Measurements from ENCODE around the gene SIRPA. TPM values are rescaled to one million over a fixed set of nuclear protein-coding genes. Genes with fewer than 3 reads are reported as not detected.

SIRPA gene
- total and polyA plus RNA-seq, 2 donors (not counting 1 experiment from before 2014, with no cell fraction given): 25.1 to 26.6 TPM

DNA sequence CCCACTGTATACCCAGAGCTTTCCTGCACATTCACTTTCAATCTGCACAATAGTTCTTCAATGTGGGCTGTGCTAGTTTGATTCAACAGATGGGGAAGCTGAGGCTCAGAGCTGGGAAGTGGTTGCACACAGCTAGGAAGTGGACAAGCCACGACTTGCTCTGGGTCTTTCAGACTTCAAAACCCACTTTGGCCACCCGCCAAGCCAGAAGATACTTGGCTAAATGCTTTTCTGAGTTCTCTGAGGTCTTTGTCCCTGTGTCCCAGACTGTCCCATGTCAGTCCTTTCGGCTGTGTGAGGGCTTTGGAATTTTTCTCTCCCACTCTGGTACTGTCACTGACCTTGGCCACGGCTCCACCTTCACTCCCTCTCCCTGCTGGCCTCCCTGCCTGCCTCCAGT, 88.1 kb downstream of the SIRPA start:
- Histone ChIP-seq H3K27me3 (ENCODE audit: control insufficient read depth, insufficient read depth, low read length) (peaks cover 13% of the 10 kb centered on the region), H3K4me2 (ENCODE audit: extremely low read depth, insufficient read depth, low read length) (no peak overlapping the region), H3K79me2 (ENCODE audit: control insufficient read depth, insufficient read depth, low read length) (no peaks in the 10 kb centered on the region), H3K36me3 (ENCODE audit: control insufficient read depth, insufficient read depth, low read length) (no peaks in the 10 kb centered on the region), H3K4me1 (ENCODE audit: control insufficient read depth, extremely low read depth, insufficient read depth, low read length) (no peaks in the 10 kb centered on the region), H3K9ac (ENCODE audit: insufficient read depth, low read length) (no peak overlapping the region), H4K20me1 (ENCODE audit: control insufficient read depth, extremely low read depth, insufficient read depth, low read length) (no peaks in the 10 kb centered on the region), H3K4me3 (replicated peaks in 1 of 4; ENCODE audit: control extremely low read depth in 1 of 4, insufficient read depth in 1 of 4, low read depth in 3 of 4, low read length in 4 of 4) (no peak overlapping the region), H2AFZ (ENCODE audit: low read length) (no peak overlapping the region), H3K9me3 (ENCODE audit: control insufficient read depth, insufficient read depth, low read depth, low read length) (no peaks in the 10 kb centered on the region), H3K27ac (ENCODE audit: insufficient read depth, low read length) (no peak overlapping the region)
- no peak for TF ChIP-seq EZH2 (IDR thresholded peaks at IDR 0.05; ENCODE audit: low read length, missing control alignments)
- TF ChIP-seq, protein P1, sequence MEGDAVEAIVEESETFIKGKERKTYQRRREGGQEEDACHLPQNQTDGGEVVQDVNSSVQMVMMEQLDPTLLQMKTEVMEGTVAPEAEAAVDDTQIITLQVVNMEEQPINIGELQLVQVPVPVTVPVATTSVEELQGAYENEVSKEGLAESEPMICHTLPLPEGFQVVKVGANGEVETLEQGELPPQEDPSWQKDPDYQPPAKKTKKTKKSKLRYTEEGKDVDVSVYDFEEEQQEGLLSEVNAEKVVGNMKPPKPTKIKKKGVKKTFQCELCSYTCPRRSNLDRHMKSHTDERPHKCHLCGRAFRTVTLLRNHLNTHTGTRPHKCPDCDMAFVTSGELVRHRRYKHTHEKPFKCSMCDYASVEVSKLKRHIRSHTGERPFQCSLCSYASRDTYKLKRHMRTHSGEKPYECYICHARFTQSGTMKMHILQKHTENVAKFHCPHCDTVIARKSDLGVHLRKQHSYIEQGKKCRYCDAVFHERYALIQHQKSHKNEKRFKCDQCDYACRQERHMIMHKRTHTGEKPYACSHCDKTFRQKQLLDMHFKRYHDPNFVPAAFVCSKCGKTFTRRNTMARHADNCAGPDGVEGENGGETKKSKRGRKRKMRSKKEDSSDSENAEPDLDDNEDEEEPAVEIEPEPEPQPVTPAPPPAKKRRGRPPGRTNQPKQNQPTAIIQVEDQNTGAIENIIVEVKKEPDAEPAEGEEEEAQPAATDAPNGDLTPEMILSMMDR (conservative IDR thresholded peaks at IDR 0.05 in 1 of 2, IDR thresholded peaks at IDR 0.05 in 1 of 2; ENCODE audit: low read depth in 1 of 2, low read length in 2 of 2): no peak
- no peak for DNase-seq (ENCODE audit: low read depth in 2 of 2)

DNA sequence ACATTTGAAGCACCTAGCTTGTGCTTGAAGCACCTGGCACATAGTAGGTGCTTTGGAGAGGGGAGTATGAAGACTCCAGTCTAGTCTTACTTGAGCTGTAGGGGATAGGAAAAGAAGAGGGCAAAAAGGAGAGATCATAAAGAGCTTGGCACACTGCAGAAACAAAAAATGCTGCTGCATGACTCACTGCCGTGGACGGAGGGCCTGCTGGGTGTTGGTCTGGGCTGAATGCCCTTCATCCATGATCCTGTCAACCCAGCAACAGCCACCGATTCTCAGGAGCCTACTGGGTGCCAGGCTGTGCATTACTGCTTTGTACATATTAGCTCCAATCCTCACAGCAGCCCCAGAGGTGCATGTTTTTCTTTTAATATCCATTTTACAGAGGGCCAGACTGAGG, 92.6 kb downstream of the SIRPA start:
- Histone ChIP-seq H3K4me1 (ENCODE audit: control insufficient read depth, extremely low read depth, insufficient read depth, low read length) (no peaks in the 10 kb centered on the region), H3K9ac (ENCODE audit: insufficient read depth, low read length) (no peak overlapping the region), H3K4me3 (replicated peaks in 1 of 4; ENCODE audit: control extremely low read depth in 1 of 4, insufficient read depth in 1 of 4, low read depth in 3 of 4, low read length in 4 of 4) (no peak overlapping the region), H3K9me3 (ENCODE audit: control insufficient read depth, insufficient read depth, low read depth, low read length) (no peaks in the 10 kb centered on the region), H2AFZ (ENCODE audit: low read length) (no peak overlapping the region), H3K36me3 (ENCODE audit: control insufficient read depth, insufficient read depth, low read length) (no peaks in the 10 kb centered on the region), H3K4me2 (ENCODE audit: extremely low read depth, insufficient read depth, low read length) (no peak overlapping the region), H3K79me2 (ENCODE audit: control insufficient read depth, insufficient read depth, low read length) (no peaks in the 10 kb centered on the region), H3K27ac (ENCODE audit: insufficient read depth, low read length) (no peak overlapping the region), H3K27me3 (ENCODE audit: control insufficient read depth, insufficient read depth, low read length) (peaks cover 20% of the 10 kb centered on the region), H4K20me1 (ENCODE audit: control insufficient read depth, extremely low read depth, insufficient read depth, low read length) (no peaks in the 10 kb centered on the region)
- DNase-seq (ENCODE audit: low read depth in 2 of 2): peak in 1 of 2 donors; percentile 26
- TF ChIP-seq EZH2 (IDR thresholded peaks at IDR 0.05; ENCODE audit: low read length, missing control alignments): no peak
- TF ChIP-seq, protein P1 (conservative IDR thresholded peaks at IDR 0.05 in 1 of 2, IDR thresholded peaks at IDR 0.05 in 1 of 2; ENCODE audit: low read depth in 1 of 2, low read length in 2 of 2): no peak

Other genes with a start within 250 kb of the SIRPA start
- gene SIRPG, start 237.6 kb upstream of the SIRPA start, total RNA-seq: not detected in 2 replicates
- gene SIRPG, start 237.6 kb upstream of the SIRPA start, polyA plus RNA-seq: not detected in 2 replicates
- gene PDYN, start 98.7 kb downstream of the SIRPA start, total RNA-seq: not detected in 2 replicates
- gene PDYN, start 98.7 kb downstream of the SIRPA start, polyA plus RNA-seq: not detected in 2 replicates
- gene STK35, start 206.4 kb downstream of the SIRPA start, total RNA-seq: 11.6 and 14.4 TPM in 2 replicates
- 8.5 and 10.6 TPM in 2 replicates for gene STK35, start 206.4 kb downstream of the SIRPA start, polyA plus RNA-seq

All from fibroblast of lung (primary cell).